Lung (tissue), 12 donors: ENCODE data around the gene CWC22. TPM values are rescaled to one million over a fixed set of nuclear protein-coding genes. Genes with fewer than 3 reads are reported as not detected.

ENCODE experiments used
- ATAC-seq: fragments of 200-7000 bp; cut with Tn5 transposase; one replicate; pipeline ENCODE4 v1.9.1; 2020; ENCODE audit warnings: moderate number of reproducible peaks; ENCODE audit not compliant: insufficient read depth, low FRiP score
- DNase-seq, 3 donors: peaks; one replicate each; pipeline ENCODE4 v3.0.0-alpha.2; 2013 to 2017
- H3K27ac ChIP-seq, 2 donors: one replicate each; pipeline ENCODE4 v1.5.1; 2013; ENCODE audit warnings: mild to moderate bottlenecking in 2 of 2, moderate library complexity in 2 of 2, control low read depth in 1 of 2, inconsistent platforms in 1 of 2, low read depth in 1 of 2, low read length in 1 of 2
- H3K27me3 ChIP-seq, 3 donors: one replicate each; pipeline ENCODE4 v1.5.1; 2013; ENCODE audit warnings: low read length in 2 of 3; ENCODE audit not compliant: control insufficient read depth in 3 of 3, insufficient read depth in 3 of 3
- H3K36me3 ChIP-seq, 4 donors: one replicate each; pipeline ENCODE4 v1.5.1; 2013; ENCODE audit warnings: low read length in 4 of 4, mild to moderate bottlenecking in 1 of 4, moderate library complexity in 1 of 4; ENCODE audit not compliant: control insufficient read depth in 4 of 4, insufficient read depth in 4 of 4
- H3K4me1 ChIP-seq, 5 donors: one replicate each; pipeline ENCODE4 v1.5.1; 2013; ENCODE audit warnings: low read length in 5 of 5, mild to moderate bottlenecking in 2 of 5, moderate library complexity in 1 of 5; ENCODE audit not compliant: control insufficient read depth in 5 of 5, insufficient read depth in 5 of 5
- H3K4me3 ChIP-seq: one replicate; pipeline ENCODE4 v1.5.1; 2013; ENCODE audit warnings: mild to moderate bottlenecking, control low read depth, moderate library complexity
- H3K9ac ChIP-seq, 2 donors: one replicate each; pipeline ENCODE4 v1.5.1; 2013; ENCODE audit warnings: low read length in 2 of 2, control low read depth in 1 of 2; ENCODE audit not compliant: insufficient read depth in 1 of 2
- H3K9me3 ChIP-seq, 4 donors: one replicate each; pipeline ENCODE4 v1.5.1; 2013; ENCODE audit warnings: low read length in 3 of 4, mild to moderate bottlenecking in 1 of 4, moderate library complexity in 1 of 4; ENCODE audit not compliant: control insufficient read depth in 4 of 4, insufficient read depth in 3 of 4
- WGBS, 2 donors: extraction: QIAGEN DNeasy Blood & Tissue Kit; methylation state at CpG; one replicate each; pipeline ENCODE4 v1.1.7; 2013; 5-methylcytosine and 5-hydroxymethylcytosine counted together
- polyA plus RNA-seq, 2 donors: library from polyadenylated mRNA; stranded (reverse); fragments of 200-250 nt; gene quantifications; one replicate each; pipeline ENCODE4 v1.2.1, GENCODE V29; 2013
- total RNA-seq, 2 donors: library from RNA; depleted of rRNA in 1 of 2; stranded (reverse); fragments of >200 nt in 1 of 2; gene quantifications; one replicate each; pipeline ENCODE4 v1.2.1, GENCODE V29; 2014 to 2021
- TF ChIP-seq, protein P1 (sequence below): IDR thresholded peaks from 2 replicates; pipeline ENCODE4 v1.5.1; 2012; ENCODE audit warnings: mild to moderate bottlenecking; ENCODE audit errors: control extremely low read depth, extremely low read depth
- donor health status: control.
- donor health status: control.
- donor health status: Bipolar disorder and iron deficiency.
- donor health status: healthy.
- donor health status: DM: yes; HTN: yes; CAD: no.

The CWC22 gene
- total and polyA plus RNA-seq, 4 donors: 8.7 to 28.9 (median 12.4) TPM

- TF ChIP-seq, protein P1, sequence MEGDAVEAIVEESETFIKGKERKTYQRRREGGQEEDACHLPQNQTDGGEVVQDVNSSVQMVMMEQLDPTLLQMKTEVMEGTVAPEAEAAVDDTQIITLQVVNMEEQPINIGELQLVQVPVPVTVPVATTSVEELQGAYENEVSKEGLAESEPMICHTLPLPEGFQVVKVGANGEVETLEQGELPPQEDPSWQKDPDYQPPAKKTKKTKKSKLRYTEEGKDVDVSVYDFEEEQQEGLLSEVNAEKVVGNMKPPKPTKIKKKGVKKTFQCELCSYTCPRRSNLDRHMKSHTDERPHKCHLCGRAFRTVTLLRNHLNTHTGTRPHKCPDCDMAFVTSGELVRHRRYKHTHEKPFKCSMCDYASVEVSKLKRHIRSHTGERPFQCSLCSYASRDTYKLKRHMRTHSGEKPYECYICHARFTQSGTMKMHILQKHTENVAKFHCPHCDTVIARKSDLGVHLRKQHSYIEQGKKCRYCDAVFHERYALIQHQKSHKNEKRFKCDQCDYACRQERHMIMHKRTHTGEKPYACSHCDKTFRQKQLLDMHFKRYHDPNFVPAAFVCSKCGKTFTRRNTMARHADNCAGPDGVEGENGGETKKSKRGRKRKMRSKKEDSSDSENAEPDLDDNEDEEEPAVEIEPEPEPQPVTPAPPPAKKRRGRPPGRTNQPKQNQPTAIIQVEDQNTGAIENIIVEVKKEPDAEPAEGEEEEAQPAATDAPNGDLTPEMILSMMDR: no peak
- WGBS, 2 donors: 65 to 67% methylated on average over 3 of the region's 3 CpGs
- Histone ChIP-seq H3K27ac (no peak overlapping the region), H3K9me3 (no peaks in the 10 kb centered on the region), H3K4me3 (no peak overlapping the region), H3K4me1 (no peaks in the 10 kb centered on the region), H3K9ac (no peak overlapping the region), H3K27me3 (no peaks in the 10 kb centered on the region), H3K36me3 (peaks cover 13 to 29% (median 25%) of the 10 kb centered on the region in 4 donors)
- DNase-seq (no peak), ATAC-seq (no peak)
Observed at GRCh38 chr2:179949438-179949837, 57.7 kb downstream of the CWC22 start.

- no peak for DNase-seq
- Histone ChIP-seq H3K9ac (no peak overlapping the region), H3K9me3 (no peaks in the 10 kb centered on the region), H3K4me3 (no peak overlapping the region), H3K36me3 (peaks cover 13 to 27% (median 22%) of the 10 kb centered on the region in 4 donors), H3K4me1 (no peaks in the 10 kb centered on the region), H3K27ac (no peak overlapping the region), H3K27me3 (no peaks in the 10 kb centered on the region)
- 85 to 93% methylated on average over 1 of the region's 1 CpG for WGBS, 2 donors
- TF ChIP-seq, protein P1: no peak
- no peak for ATAC-seq
Observed at GRCh38 chr2:179948058-179948457, 59.0 kb downstream of the CWC22 start.

DNA sequence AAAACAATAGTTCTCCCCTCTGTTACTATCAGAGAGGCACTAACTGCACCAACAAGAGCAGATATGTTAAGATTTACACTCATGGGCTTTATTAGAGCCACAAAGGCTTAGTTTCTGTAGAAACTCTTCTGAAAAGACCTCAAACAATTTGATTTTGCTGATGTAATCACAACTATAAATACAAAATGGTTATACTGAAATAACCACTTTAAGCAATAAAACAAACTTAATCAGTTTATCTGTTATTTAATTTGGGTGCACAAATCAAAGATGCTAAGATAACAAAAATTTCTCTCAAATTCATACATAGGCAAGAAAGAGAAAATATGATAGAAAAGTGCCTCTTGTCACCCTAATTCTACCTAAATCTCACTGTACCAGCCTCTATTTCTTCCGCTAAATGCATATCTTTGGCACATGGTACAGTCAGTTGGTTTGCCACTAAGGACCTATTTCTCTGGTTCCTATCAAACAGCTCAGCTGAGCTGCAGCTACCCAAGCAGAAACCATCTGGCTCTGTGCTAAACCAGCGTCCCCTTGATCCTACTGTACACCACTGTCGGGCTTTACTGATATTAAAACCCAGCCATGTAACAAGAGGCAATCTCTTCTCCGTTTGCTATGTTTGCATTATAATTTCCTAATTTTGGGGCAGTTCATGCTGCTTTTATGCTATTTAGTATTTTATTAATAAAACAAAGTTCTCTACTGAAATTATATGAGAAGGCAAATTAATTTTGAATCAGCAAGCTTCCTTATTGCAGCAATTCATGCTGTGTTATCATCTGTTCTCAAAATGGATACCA is 60.1 kb downstream of the CWC22 start:
- Histone ChIP-seq H3K4me1 (no peaks in the 10 kb centered on the region), H3K27ac (no peak overlapping the region), H3K9ac (no peak overlapping the region), H3K27me3 (no peaks in the 10 kb centered on the region), H3K9me3 (no peaks in the 10 kb centered on the region), H3K36me3 (peaks cover 13 to 25% (median 22%) of the 10 kb centered on the region in 4 donors), H3K4me3 (no peak overlapping the region)
- WGBS, 2 donors: 96 to 97% methylated on average over 4 of the region's 4 CpGs
- ATAC-seq (no peak), DNase-seq (no peak)
- TF ChIP-seq, protein P1: no peak
